Activated CD8-positive, alpha-beta memory T cell treated with anti-CD3 and anti-CD28 coated beads for 4 hours (primary cell): ENCODE results near the gene CFHR2.

Experiments
- DNase-seq, 2 donors: peaks; one replicate each; pipeline ENCODE4 v3.0.0-alpha.2; 2020; ENCODE audit warnings: low read depth in 2 of 2

The CFHR2 gene

DNA sequence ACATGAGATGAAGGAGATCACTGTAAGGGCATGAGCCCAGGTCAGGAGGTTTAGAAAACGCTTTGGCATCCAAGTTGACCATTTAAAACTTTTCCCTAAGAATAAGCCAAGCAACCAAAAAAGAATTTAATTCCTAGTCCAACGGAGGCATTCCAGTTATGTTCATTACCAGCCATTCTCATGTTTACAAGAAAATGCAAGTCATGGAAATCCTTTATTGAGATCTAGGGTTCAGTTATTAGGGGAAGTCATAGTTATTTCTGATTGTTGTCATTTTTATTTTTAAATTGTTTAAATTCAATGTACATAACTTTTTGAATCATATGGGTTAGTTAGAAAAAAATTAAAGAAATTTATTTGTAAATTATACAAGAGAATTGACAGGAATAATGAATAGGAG, 58.3 kb downstream of the CFHR2 start:
- no peak for DNase-seq

DNA sequence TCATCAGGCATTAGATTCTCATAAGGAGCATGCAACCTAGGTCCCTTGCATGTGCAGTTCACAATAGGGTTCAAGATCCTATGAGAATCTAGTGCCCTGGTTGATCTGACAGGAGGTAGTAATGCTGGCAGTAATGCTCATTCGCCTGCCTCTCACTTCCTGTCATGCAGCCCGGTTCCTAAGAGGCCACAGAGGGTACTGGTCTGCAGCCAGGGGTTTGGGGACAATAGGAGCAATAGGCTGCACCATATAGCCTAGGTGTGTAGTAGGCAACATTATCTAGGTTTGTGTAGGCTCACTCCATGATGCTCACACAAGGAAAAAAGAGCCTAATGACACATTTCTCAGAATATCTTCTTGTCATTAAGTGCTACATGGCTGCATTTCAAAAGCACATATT, 59.6 kb downstream of the CFHR2 start:
- no peak for DNase-seq

DNA sequence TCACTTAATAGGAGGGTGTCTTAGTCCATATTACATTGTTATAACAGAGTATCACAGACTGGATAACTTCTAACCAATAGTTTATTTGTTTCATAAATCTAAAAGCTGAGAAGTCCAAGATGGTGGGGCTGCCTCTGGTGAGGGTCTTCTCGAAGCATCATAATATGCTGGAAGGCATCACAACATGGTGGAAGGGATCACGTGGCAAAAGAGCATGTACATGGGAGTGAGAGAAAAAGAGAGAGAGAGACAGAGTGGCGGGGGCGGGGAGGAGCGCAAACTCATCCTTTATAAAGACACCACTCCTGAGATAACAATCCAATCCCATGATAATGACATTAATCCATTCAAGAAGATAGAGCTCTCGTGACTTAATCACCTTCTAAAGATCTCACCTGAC, 65.3 kb downstream of the CFHR2 start:
- DNase-seq, result no peak
